GM13976 (cell line): ENCODE data around the gene EEF1AKMT3.

Experiments used
- DNase-seq: peaks from one replicate; pipeline ENCODE4 v3.0.0; 2012; ENCODE audit warnings: low spot score
- in situ Hi-C: fragments of 300-500 bp; cut with MboI; formaldehyde crosslinking; loops from one replicate; pipeline ENCODE4 v1.12.0; 2022; ENCODE audit warnings: low sequenced_read_pairs, mixed read lengths, inconsistent platforms; ENCODE audit not compliant: unreplicated experiment
- TF ChIP-seq, protein P1 (sequence below): IDR thresholded peaks from 2 replicates; pipeline ENCODE4 v1.5.1; 2012; ENCODE audit warnings: borderline replicate concordance, mild to moderate bottlenecking; ENCODE audit not compliant: insufficient read depth; ENCODE audit errors: extremely low read depth, missing control alignments, control extremely low read depth

Gene EEF1AKMT3

DNA sequence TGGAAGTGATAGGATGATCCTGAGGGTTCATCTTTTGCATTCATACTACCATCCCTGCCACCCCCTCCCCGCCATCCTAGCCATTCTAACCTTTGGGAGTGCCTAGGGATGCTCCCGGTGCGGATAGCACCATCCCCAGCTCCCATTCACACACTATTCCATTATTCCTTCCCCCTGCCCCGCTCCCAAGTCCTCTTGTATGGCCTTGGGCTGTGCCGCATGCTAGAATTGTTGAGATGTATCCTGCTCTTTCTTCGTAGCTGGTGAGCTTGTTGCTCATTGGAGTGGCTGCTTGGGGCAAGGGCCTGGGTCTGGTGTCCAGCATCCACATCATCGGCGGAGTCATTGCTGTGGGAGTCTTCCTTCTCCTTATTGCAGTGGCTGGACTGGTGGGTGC lies 26.9 kb upstream of the EEF1AKMT3 start:
- TF ChIP-seq, protein P1, sequence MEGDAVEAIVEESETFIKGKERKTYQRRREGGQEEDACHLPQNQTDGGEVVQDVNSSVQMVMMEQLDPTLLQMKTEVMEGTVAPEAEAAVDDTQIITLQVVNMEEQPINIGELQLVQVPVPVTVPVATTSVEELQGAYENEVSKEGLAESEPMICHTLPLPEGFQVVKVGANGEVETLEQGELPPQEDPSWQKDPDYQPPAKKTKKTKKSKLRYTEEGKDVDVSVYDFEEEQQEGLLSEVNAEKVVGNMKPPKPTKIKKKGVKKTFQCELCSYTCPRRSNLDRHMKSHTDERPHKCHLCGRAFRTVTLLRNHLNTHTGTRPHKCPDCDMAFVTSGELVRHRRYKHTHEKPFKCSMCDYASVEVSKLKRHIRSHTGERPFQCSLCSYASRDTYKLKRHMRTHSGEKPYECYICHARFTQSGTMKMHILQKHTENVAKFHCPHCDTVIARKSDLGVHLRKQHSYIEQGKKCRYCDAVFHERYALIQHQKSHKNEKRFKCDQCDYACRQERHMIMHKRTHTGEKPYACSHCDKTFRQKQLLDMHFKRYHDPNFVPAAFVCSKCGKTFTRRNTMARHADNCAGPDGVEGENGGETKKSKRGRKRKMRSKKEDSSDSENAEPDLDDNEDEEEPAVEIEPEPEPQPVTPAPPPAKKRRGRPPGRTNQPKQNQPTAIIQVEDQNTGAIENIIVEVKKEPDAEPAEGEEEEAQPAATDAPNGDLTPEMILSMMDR = no peak
- DNase-seq = no peak
- in situ Hi-C loops = no loop called here

DNA sequence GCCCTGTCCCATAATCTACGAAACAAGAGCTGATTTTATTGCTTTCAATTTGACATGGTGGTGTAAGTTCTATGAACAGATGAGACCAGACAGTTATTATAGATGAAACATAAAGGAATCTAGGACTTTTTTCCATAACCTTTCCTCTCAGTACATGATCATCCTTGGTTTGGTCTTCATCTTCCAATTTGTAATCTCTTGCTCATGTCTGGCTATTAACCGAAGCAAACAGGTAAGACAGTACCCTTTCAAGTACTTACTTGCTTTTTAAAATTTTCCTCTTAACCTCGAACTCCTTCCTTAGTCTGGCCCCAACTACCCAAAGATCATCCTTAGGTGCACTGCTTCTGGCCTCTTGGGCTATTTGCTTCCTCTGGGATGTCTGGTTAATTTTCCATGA lies 26.4 kb upstream of the EEF1AKMT3 start:
- no peak for DNase-seq
- TF ChIP-seq, protein P1 = no peak
- in situ Hi-C loops = no loop called here

DNA sequence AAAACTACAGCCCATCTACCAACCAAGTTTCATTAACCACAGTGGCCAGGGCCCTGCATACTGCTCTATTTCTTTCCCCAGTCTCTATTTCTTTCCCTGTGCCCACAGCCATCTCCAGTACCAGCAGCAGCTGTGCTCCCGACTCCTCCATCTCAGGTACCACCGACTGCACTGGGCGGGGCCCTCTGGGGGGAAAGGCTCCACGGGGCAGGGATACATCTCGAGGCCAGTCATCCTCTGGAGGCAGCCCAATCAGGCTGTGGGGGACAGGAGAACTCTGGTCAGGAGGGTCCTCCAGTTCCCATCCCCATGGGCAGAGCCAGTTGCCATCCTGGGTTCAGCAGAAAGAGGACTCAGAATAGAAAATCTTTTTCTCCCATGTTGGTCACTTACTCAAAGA lies 23.4 kb upstream of the EEF1AKMT3 start:
- TF ChIP-seq, protein P1 = no peak
- no peak for DNase-seq
- in situ Hi-C loops = no loop called here

DNA sequence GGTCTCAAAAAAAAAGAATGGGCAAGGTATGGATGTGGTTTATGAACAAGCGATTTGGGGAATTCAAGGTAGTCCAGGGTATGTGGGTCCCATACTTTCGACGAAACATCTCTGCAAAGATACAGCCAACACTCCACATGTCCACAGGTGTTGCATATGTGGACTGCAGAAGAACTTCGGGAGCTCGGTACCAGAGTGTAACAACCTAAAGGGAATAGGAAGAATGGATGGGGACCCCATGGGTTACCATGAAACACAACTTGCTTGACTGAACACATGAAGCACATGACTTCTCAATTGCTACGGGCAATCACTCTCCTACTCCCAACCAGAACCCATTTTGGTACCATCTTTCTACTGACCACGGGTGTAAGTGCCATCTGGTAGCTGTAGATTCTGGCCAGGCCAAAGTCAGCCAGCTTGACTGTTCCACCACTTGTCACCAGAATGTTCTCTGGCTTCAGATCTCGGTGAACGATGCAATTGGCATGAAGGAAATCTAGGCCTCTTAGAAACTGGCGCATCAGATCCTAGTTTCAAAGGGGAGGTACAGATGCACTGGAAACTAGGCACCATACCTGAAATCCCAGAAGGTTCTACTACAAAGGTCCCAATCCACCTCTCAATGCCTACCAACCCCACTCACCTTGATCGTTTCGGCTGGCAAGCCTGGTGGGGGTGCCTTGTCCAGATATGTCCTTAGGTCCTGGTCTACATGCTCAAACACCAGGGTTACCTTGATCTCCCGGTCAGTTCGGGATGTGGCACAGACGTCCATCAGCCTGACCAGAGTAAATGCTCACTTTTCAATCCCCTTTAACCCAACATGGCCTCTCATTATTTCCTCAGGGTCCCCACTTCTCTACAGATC lies 21.6 kb upstream of the EEF1AKMT3 start:
- in situ Hi-C loops = no loop called here
- no peak for DNase-seq
- TF ChIP-seq, protein P1 = no peak

DNA sequence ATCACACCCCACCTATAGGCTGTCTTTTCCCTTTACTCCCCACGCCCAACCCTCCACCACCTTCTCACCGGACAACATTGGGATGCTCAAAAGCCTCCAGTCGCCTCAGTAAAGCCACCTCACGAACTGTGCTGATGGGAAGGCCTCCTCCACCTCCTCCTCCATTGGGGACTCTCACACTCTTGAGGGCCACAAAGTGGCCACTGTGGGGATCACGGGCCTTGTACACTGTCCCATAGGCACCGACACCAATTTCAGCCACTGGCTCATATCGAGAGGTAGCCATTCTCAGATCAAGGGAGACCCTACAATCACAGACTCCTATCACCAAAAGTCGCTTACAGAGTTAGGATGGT lies 21.0 kb upstream of the EEF1AKMT3 start:
- TF ChIP-seq, protein P1 = no peak
- in situ Hi-C loops = no loop called here
- no peak for DNase-seq

DNA sequence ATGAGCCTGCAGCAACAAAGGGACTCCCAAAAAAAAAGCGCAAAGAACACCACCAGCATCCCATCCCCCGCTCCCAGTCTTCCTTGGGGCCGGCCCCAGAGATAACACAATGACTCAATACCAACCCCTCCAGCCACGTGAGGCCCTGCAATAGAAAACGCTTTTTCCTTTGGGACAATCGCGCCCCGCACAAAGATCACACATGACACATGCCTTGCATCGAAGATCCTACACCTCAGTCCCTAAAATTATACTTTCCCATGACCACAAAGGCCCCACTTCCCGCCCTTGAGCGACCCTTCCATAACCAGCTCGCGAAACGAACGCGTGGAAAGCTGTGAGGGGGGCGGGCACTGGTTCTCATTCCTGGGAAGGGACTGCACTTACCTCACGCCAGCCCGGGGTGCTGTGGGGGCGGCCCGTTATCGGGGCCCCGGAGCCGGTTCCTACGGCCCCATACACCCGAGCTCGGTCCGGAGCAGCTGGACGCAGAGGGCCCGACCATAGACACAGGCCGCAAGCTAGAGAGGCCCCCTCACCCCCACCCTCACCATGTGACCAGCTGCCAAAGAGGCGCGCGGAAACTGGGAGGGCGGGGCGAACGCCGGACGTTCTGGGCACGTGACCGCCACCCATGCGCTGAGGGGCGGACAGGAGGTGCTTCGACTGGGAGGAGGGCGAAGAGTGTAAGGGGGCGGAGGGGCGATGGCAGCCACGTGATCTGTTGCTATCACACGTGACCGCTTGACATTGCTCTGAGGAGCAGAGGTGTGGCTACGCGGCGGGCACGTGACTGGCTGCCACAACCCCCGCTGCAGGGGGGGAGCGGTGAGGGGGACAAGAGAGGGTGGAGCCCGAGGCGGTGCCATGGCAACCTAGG lies 20.4 kb upstream of the EEF1AKMT3 start, which contains the start of gene CDK4:
Gene CDK4 (minus strand): TSS at position 523 of the 880 bp plus-strand sequence. CDS start 593 bp downstream, outside the sequence.
- in situ Hi-C loops = no loop called here
- TF ChIP-seq, protein P1 = no peak
- peak; percentile 98 for DNase-seq
